HG02884 (cell line): ENCODE measurements around the gene MCHR2.
"Not testable (repeated sequence)": the region's sequence is repeated elsewhere in the genome, so short reads cannot be mapped to it uniquely, and the experiment has no call there.

Experiments
- ATAC-seq: cut with Tn5 transposase; IDR thresholded peaks from one replicate; pipeline ENCODE4 v1.9.1; 2021; ENCODE audit warnings: mild to moderate bottlenecking, moderate library complexity; ENCODE audit not compliant: unreplicated experiment

MCHR2 gene, protein sequence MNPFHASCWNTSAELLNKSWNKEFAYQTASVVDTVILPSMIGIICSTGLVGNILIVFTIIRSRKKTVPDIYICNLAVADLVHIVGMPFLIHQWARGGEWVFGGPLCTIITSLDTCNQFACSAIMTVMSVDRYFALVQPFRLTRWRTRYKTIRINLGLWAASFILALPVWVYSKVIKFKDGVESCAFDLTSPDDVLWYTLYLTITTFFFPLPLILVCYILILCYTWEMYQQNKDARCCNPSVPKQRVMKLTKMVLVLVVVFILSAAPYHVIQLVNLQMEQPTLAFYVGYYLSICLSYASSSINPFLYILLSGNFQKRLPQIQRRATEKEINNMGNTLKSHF

DNA sequence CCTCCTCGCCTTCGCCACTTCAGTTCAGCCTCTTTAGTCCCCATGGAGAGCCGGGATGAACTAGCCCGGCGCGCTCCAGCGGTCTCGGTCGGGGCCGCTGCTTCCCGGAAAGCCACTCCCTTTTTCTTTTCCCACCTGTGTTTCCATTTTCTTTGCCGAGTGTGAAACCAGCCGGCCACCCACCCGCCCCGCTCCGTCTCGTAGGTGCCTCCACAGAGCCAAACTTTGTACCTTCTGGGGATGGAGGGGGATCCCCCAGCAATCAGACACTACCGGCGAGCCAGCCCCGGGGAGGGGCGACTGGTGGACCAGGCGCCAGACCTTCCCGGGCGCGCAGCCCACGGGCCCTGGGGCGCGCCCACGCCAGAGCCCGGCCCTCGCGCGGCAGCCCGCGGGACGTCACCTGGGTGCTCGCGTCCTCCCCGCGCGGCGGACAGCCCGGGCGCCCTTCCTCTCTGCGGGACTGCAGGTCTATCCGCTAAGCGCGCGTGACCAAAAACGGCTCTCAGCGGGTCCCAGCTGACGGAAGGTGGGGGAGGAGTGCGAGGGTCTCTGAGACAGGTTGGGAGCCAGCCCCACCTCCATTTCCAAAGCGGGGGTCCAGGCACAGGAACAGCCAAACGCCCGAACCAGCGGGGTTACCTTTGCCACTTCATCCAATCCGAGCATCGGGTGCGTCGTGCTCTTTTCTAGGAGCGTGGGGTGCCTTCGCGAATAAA lies at the start of gene MCHR2:
MCHR2 (minus strand) TSS at position 691 of the 719 bp plus-strand sequence. CDS start 38,076 bp downstream, outside the sequence.
- no peak for ATAC-seq

DNA sequence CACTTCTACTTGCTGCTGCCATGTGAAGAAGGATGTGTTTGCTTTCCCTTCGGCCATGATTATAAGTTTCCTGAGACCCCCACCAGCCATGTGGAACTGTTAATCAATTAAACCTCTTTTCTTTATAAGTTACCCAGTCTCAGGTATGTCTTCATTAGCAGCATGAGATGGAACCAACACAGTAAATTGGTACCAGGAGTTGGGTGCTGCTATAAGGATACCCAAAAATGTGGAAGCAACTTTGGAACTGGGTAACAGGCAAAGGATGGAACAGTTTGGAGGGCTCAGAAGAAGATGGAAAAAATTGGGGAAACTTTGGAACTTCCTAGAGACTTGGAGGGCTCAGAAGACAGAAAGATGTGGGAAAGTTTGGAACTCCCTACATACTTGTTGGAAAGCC lies 44.5 kb upstream of the MCHR2 start:
- not testable (repeated sequence) for ATAC-seq

DNA sequence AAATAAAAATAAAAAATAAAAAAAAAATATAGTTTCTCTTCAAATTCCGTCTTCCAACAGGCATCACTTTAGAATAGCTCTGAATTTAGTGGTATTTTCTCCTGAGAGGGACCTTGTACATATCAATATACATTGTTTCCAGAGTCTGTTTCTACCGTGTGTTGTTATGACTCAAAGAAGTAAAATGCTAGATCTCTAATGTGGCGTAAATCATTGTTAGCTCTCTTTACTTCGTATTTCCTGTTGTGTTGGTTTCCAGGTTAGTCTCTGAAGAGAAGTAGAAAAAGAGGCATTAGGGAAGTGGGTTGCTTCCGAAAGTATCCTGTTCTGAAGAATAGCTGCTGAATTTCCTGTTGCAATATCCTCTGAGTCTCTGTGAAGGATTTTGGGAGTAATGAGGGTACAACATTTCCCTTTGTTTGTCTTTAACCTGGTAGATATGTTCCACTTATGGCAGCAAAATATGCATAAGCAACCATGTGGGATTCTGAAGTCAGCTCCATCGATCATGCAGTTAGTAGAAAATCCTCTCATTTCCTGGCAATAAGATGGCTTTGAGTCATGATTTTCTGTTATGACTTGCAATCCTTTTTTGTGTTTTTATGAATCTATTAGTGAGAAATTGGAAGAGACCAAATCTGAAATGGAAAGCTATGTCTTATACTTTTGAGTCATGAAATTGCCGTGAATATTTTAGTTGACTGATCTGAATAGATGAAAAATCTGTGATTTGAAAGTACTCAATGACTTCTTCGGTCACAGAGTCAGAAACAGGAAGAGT lies 42.0 kb upstream of the MCHR2 start:
- peak; percentile 68 for ATAC-seq

DNA sequence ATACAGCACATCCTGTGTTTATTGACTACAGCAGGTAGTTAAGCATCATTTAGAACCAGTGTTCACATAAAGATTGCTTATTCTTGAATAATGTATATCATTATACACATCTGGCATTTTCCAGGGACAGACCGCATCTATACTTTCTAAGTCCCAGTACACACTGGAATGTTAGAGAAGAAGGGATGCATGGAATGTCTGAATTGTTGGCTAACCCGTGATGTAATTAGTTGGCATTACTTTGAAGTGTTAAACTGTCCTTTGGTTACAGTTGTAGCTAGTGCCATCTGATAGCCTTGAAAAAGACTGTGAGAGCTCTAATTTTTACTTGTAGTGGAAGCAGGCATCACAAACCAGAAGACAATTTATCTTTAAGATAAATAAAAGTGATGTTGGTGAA lies 29.8 kb upstream of the MCHR2 start:
- no peak for ATAC-seq

DNA sequence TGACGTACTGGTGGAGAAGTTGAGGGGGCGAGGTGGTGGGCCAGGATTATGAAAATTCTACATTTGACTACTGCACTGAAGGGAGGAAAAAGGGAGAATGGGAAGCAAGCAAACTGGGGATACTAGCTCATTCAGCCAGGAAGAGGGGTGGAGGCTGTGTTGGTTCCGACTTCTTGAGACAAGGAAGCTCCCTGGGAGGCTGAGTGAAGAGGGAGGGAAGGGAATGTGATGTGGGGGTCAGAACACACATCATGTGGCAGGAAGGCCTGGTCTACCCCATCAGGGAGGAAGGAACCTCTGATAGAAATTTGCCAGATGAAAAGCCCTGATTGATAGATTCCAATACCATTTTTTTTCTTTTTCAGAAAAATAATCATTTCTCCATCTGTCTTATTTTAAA lies 28.8 kb upstream of the MCHR2 start:
- ATAC-seq: no peak

DNA sequence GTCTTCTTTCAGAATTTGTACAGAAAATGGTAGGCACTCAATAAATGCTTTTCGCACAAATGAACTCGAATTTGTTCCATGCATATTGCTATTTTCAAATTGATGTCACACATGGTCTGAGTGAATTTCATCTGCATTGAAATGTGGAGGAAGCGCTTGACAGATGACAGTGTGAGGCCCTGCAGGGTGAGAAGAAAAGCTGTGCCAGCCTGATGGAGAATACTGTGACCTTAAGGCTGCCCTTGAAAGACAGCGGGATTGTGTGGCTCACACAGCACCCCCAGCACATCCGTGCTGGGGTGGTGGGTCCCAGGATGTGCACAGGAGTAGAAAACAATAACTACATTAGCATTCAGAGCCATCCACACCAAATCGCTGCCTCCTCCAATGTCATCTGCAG lies 14.8 kb upstream of the MCHR2 start:
- ATAC-seq: no peak

DNA sequence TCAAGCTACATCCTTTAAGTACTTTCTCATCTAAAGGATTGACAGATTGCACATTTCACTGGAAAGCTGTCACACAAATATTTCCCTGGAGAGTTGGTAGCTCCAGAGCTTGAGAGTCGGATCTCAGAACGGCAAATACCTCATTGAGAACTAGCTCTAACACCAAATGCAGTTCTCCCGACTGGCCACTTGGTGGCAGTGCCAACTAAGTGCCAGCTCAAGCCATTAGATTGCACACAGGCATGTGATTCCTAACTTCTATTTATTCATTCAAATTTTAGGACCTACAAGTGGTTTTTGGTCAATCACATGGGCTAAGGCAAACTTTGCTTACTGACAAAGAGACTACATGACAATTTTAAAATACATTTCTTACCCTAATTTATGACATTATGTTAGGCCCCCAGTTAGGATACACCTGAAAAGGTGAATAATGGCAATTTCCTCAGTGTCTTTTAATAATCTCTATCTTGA lies 7.9 kb upstream of the MCHR2 start:
- ATAC-seq: peak; percentile 95

DNA sequence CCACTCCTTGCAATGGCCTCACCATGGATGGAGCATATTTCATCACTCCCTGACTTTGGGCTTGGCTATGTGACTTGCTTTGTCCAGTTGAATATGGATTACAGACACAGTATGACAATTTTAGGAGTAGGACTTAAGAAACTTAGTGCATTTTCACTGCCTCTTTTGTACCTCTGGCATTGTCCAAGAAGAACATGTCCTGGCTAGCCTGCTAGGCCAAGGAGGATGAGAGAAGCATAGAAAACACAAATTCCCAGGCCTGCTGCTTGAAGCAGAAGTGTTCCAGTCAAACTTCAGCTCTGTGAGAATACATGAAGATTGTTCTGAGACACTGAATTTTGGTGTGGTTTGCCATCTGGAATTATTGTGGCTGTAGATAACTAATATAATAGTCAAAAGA lies 3.1 kb upstream of the MCHR2 start:
- ATAC-seq: no peak

DNA sequence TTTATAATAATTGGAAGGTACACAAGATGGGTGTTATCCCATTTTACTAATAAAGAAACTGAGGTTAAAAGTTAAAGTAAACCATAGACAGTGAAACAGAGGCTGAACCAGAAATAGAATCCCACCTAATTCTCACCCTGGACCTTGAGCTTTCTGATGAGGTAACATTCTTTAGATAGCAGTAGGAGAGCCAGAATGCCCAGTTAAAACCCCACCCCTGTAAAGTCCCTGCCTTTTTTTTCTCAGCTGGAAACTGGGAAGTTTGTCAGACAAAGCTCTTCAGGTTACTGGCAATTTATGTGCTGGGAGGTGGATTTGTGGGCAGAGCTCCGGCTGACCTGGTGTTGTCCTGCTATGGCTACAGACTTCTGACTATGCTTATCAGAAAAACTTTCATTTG lies 1.9 kb upstream of the MCHR2 start:
- no peak for ATAC-seq

DNA sequence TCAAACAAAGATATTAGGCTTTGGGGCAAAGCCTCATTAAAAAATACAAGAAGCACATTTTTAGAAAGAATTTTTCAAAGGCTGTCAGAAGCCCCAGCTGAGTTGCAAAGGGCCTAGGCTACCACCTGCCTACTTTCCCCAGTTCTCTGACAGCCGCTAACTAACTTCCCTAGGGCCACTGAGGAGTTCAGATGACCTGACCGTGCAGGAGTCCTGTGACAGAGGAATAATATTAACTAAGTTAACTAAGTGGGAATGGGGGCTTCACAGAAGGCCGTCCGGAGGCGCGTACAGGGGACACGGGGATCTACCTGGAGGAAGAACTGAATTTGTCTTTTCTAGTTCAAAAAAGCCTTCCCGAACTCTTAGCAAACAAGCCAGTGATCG lies 884 bp downstream of the MCHR2 start:
- ATAC-seq: no peak

DNA sequence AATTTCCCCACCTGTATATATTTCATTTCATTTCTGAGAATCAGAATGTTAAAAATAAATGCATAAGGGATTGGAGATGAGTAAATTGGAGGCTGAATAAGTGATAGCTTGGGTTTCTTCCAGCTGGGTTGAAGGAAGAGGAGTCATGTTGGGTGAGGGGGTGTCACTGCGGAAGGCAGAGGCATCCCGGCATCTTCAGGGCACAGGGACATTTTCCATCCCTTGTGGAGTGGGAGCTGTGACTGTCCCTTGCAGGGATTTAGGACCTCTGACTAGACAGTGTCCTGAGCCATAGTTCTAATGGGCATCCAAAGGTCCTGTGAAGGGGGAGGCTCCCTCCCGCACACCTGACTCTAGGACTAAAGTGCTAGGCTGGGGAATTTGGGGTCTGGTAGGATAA lies 2.1 kb downstream of the MCHR2 start:
- ATAC-seq: no peak

DNA sequence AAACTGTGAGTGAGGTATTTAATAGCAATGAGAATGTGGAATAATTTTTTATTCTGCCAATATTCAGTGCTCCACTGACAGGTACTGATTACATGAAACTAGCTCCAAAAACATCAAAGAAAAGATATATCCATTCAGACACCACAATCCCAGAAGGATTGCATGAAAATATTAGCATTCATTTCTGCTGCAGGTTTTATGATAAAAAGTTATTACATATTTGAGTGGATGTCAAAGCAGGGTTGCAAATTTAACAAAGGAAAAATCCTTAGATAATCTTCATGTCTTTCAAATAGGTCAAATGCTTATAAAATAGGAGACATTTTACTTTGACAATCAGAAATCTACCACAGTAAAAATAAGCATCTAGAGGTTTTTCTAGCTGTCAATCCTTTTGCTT lies 13.3 kb downstream of the MCHR2 start:
- no peak for ATAC-seq

DNA sequence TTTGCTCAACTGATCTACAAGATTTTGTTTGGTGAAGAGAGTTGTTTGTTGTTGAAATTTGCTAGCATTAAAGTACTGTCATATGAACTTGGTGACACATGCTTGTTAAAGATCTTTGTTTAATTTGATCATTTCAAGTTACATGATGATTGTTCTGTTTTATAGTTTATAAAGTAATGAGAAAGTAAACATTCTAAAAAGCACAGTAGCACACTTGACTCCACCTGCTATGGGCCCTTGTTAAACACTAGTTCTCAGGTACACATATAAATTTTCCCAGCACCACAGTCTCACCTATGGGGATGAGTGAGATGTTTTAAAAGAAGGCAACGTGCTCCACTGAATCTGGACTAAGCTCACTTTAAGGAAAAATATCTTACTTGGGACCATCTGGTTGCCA lies 14.1 kb downstream of the MCHR2 start:
- ATAC-seq: no peak

DNA sequence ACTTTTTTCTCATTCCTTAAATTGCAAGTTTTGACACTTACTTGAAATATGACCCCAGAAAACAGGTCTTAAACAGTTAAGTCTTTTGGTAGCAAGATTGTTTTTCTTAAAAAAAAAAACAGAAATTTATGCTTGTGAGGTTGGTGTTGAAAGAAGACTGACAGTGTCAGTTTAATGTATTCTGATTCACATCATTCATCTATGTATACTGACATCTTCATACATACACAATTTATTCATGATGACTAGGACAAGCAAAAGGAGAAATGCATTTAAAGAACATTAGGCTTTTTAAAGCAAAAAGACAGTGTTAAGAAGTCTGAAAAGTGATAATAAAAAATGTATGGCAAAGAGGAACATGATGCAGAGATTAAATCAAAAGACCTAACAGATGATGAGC lies 27.0 kb downstream of the MCHR2 start:
- ATAC-seq: no peak

DNA sequence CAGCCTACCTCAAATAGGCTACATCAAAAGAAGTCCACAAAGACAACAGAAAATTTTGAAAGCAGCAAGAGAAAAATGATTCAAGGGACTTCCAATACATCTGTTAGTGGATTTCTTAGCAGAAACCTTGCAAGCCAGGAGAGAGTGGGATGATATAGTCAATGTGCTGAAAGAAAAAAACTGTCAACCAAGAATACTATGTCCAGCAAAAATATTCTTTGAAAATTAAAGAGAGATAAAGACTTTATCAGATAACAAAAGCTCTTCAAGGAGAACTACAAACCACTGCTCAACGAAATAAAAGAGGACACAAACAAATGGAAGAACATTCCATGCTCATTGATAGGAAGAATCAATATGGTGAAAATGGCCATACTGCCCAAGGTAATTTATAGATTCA lies 34.0 kb downstream of the MCHR2 start:
- no peak for ATAC-seq

DNA sequence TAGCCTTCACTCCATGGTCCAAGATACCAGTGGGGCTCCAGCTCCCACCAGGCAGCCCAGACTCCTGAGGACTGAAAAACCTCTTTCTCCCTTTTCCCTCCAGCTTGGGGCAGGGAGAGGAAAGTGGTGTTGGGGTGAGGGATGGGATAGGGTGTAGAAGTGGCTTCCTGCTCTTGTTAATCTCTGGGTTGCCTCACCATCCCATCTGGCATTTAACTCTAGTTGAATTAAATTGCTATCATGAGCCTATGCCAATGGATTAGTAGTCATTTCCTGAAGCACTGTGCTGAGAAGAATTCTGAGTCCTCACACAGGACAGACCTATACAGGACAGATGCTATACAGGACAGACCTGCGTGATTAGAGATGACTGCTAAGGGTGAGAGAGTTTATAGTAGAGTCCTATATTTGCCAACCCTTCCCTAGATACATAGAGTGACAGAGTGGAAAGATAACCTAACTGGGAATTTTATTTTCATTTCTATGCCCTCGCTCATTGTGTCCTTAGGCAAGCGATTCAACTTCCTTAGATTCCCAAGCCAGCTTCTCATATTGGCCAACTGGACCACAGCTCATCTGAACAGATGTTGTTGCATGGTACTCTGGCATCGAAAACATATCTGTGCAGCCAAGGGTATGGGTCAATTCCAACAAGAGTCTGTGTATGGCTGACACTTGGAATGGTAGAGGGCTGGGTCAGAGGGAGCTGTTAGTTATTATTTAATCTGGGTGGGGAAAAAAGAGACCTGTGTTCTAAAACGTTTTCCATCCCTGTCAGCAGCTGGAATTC lies 42.8 kb downstream of the MCHR2 start:
- no peak for ATAC-seq

DNA sequence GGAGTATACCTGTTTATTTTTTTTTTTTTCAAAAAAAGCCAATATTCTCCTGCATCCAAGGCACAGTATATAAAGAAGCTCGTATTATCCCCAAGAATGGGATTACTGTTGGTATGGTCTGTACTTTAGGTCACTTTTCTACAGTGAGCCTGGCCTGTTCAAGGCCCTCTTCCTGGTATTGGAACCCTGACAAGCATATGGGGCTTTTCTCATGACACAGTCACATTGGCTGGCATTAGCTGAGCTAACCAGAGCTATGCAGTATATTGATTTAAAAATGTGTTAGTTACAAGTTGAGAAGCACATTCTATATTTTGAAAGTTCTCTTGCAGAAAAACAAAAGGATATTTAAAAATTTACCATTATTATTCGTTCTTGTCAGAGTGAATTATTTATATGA lies 48.0 kb downstream of the MCHR2 start:
- no peak for ATAC-seq

DNA sequence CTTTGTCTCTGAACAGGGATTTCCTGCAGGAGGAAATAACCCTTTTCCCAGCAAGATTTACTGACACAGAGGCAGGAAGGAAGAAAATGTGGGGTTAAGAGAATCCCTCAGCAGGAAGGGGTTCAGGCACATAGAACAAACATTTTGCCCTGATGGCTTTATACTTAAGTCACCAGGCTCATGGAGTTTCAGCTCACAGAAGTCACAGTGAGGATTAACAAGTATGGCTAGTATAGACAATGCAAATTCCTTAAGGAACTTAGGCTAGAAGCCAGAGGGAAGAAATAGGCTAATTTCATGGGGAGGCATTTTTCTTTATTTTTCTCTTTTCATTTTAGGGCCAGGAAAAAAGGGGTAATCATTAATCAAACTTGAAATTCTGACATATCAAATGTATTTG lies 50.2 kb downstream of the MCHR2 start:
- no peak for ATAC-seq

DNA sequence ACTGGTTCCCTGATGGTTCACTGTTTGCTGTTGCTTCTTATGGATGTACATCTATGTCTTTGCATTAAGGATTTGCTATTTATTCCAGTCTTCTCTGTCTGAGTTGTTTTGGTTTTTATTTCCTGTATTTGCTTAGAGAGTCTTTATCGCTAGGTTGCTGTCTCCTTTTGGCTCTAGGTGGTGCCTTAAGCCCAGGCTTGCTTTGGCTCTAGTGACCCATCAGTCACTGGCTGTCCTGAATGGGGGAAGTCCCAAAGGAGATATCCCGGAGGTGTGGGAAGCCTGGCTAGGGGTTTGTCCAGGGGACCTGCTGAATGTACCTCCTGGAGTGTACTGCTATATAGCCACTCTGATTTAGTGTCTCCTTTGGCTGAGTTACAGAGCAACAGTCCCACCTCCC lies 53.4 kb downstream of the MCHR2 start:
- no peak for ATAC-seq

DNA sequence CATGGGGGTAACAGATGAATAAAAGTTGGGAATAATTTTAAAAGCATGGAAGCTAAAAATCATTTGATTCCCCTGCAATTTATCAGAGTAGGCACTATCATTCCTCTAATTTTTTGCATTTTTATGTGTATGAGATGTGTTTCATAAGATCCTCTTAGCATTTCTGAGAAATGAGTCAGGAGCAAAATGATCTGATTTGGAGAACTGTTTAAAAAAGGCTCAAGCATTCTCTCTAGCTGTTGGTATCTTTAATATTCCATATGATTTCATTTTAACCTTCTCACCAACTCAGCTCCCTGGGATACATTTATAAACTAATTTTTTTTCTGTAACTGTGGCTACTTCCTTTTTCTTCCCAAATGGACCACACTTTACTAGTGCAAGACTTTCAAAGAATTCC lies 60.9 kb downstream of the MCHR2 start:
- ATAC-seq: no peak

DNA sequence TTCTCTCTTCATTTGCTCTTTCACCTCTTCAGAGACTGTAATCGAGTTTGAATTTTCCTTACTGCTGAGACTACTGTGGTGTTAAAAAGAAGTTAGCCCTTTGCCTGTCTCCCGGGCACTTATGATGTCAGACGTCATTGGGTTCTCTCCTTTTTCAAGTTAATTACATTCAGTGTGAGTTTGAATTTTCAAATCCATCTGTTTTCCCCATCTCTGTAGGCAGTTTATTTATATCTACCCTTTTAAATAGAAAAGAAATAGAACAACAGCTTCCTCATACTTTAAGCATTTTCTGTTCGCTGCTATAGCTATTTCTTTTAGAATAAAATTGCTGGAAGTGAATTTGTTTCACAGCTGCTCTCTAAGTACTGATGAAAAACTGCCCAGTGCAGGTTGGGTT lies 81.4 kb downstream of the MCHR2 start:
- no peak for ATAC-seq
